HFF-Myc (cell line): Measurements from ENCODE around the gene ATP5MC3.

ENCODE experiments used
- DNase-seq: peaks from one replicate; pipeline ENCODE4 v3.0.0-alpha.2; 2011; ENCODE audit warnings: low read depth; ENCODE audit errors: extremely low read depth
- H3K4me3 ChIP-seq: replicated peaks from 2 replicates; pipeline ENCODE4 v1.5.1; 2011; ENCODE audit warnings: low read depth, mild to moderate bottlenecking, control low read depth, low read length
- TF ChIP-seq, protein P1 (sequence below): IDR thresholded peaks from 2 replicates; pipeline ENCODE4 v1.5.1; 2012; ENCODE audit warnings: mild to moderate bottlenecking, low read depth, low read length, control low read depth; ENCODE audit errors: missing control alignments

ATP5MC3 gene

GRCh38 chr2:175168564-175168945, 13.0 kb downstream of the ATP5MC3 start:
- no peak for DNase-seq
- peak overlapping the region; percentile 72 for H3K4me3 ChIP-seq
- TF ChIP-seq, protein P1, sequence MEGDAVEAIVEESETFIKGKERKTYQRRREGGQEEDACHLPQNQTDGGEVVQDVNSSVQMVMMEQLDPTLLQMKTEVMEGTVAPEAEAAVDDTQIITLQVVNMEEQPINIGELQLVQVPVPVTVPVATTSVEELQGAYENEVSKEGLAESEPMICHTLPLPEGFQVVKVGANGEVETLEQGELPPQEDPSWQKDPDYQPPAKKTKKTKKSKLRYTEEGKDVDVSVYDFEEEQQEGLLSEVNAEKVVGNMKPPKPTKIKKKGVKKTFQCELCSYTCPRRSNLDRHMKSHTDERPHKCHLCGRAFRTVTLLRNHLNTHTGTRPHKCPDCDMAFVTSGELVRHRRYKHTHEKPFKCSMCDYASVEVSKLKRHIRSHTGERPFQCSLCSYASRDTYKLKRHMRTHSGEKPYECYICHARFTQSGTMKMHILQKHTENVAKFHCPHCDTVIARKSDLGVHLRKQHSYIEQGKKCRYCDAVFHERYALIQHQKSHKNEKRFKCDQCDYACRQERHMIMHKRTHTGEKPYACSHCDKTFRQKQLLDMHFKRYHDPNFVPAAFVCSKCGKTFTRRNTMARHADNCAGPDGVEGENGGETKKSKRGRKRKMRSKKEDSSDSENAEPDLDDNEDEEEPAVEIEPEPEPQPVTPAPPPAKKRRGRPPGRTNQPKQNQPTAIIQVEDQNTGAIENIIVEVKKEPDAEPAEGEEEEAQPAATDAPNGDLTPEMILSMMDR = no peak

DNA sequence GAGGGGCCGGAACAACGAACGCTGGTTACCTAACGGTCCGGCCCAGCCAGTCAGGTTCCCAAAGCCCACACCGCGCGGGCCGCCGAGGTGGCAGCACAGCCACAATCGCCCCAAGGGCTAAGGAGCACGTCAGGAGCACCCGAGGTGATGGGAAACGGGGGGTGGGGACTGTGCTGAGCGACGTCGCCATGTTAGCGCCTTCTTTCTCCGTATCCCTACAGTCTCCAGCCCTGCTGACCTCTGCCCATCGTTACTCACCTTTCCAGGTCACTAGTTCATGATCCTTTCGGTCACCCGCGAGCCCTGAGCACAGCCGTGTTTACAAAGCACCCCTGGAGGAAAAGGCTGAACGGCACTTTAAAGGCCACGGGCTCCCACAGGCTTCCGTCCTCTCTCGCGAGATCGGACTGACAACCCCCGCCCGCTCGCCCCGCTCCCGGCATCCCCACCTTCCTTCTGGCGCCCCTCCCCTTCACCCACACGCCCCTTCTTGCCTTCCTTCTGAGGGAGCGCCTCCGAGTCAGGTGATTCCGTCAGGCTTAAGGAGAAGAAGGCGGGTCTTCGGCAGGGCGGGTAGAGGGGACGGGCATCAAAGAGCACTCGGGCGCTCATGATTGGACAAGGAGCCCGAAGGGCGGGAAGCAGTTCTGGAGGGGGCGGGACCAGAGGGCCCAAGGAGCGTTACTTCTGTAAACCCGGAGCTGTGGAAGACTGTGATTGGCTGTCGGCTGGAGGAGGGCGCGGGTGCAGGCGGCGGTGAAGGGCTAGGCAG, 13.5 kb downstream of the ATP5MC3 start, which contains the start of gene ATF2:
Gene ATF2, minus strand, starts transcription at position 412 of the 772 bp plus-strand sequence. CDS start 31,760 bp downstream, outside the sequence.
- DNase-seq = peak; percentile 98
- TF ChIP-seq, protein P1 = no peak
- H3K4me3 ChIP-seq = peak within 1 kb of the TSS; percentile 72

GRCh38 chr2:175167076-175167791, 14.3 kb downstream of the ATP5MC3 start:
- no peak for DNase-seq
- H3K4me3 ChIP-seq = peak overlapping the region; percentile 72
- TF ChIP-seq, protein P1 = no peak

DNA sequence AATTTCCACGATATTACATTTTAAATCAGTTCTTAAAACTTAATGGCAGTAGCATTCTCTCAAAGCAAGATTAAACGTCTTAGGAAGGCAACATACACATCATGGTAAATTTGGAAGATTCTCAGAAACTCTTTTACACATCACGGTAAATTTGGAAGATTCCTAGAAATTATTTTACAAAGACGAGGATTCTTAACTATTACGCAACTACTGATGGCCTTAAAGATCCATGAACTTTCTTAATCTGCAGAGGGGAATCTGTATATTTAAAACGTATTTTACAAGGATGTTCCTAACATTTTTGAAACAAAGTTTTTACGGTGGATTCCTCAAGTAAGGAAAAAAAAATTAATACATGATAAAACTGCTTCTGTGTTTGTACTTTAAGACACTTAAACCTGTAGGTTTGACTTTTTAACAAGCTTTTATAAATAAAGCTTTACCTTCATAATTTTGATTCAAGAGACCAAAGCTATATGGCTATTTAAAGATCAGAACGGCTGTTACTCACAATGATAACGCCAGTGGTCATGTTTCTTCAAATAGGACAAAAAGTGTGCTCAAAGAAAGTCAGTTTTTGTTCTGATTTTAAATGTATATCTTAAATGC, 15.2 kb downstream of the ATP5MC3 start:
- no peak for DNase-seq
- H3K4me3 ChIP-seq = peak overlapping the region; percentile 72
- TF ChIP-seq, protein P1 = no peak

- no peak for DNase-seq
- H3K4me3 ChIP-seq = no peak overlapping the region
- TF ChIP-seq, protein P1 = no peak
Observed at GRCh38 chr2:175164235-175164634, 17.3 kb downstream of the ATP5MC3 start.

DNA sequence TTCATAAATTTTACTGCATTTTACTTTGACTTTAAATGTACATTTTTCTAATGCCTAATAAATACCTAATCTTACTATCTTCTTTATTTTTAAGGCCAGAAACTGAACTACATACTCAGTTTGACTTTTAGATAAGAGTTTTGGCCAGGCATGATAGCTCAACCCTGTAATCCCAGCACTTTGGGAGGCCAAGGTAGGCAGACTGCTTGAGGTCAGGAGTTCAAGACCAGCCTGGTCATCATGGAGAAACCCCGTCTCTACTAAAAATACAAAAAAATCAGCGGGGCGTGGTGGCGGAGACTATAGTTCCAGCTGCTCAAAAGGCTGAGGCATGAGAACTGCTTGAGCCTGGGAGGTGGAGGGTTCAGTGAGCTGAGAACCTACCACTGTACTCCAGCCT, 22.6 kb downstream of the ATP5MC3 start:
- no peak for DNase-seq
- no peak overlapping the region for H3K4me3 ChIP-seq
- TF ChIP-seq, protein P1 = no peak
